Activated CD4-positive, alpha-beta T cell treated with anti-CD3 and anti-CD28 coated beads, Interleukin-2, amount 10 ng/mL, durations not matched to agents 7 days and 5 days (primary cell): ENCODE results near the gene OSBPL1A. TPM values are rescaled to one million over a fixed set of nuclear protein-coding genes. Genes with fewer than 3 reads are reported as not detected.

ENCODE experiments used
- microRNA-seq: library from miRNA; unstranded; fragments of <30 nt; microRNA quantifications from one replicate; pipeline ENCODE4 v1.2.0, GENCODE V29; 2021; ENCODE audit warnings: borderline microRNAs expressed, borderline replicate concordance
- total RNA-seq, 2 experiments: library from RNA; stranded (reverse); gene quantifications; one replicate each; pipeline ENCODE4 v1.2.3, GENCODE V29; 2021

Gene OSBPL1A
- total RNA-seq, 2 experiments from 2014 or later = 1.00 to 1.4 TPM

Small RNAs within 50 kb of the gene (microRNA-seq; reads per million reads assigned to microRNA genes)
- gene MIR320C2 = not detected

Other genes with a start within 250 kb of the OSBPL1A start
- gene IMPACT, start 28.8 kb upstream of the OSBPL1A start, total RNA-seq = 1 to 10 TPM; 9.3 TPM
- gene HRH4, start 62.8 kb upstream of the OSBPL1A start, total RNA-seq = under 1 TPM; 0.07 to 0.21 TPM